Activated CD4-positive, alpha-beta T cell treated with anti-CD3 and anti-CD28 coated beads, Interleukin-2, Interleukin-6, amounts not matched to agents 100 ng/mL and 50 ng/mL, durations not matched to agents 16 hours and 8 hours (primary cell): ENCODE measurements around the gene CFAP119.

ENCODE experiments used
- DNase-seq: peaks from one replicate; pipeline ENCODE4 v3.0.0-alpha.2; 2020

CFAP119 gene

GRCh38 chr16:30780549-30780948, 18.7 kb upstream of the CFAP119 start:
- no peak for DNase-seq

GRCh38 chr16:30780021-30780420, 18.2 kb upstream of the CFAP119 start:
- DNase-seq = no peak

GRCh38 chr16:30779596-30779995, 17.7 kb upstream of the CFAP119 start:
- no peak for DNase-seq

- DNase-seq = no peak
These were observed 16.8 kb upstream of the CFAP119 start for GRCh38 chr16:30778549-30779244.

GRCh38 chr16:30777591-30778297, 15.9 kb upstream of the CFAP119 start:
- DNase-seq = no peak

- peak; percentile 83 for DNase-seq
These were observed 13.7 kb upstream of the CFAP119 start for GRCh38 chr16:30775392-30776188.

- no peak for DNase-seq
These were observed 13.2 kb upstream of the CFAP119 start for GRCh38 chr16:30775131-30775391.

GRCh38 chr16:30774367-30775130, 12.7 kb upstream of the CFAP119 start:
- no peak for DNase-seq

- no peak for DNase-seq
These were observed 12.0 kb upstream of the CFAP119 start for GRCh38 chr16:30773826-30774225.

GRCh38 chr16:30771726-30772125, 9.9 kb upstream of the CFAP119 start:
- no peak for DNase-seq

- DNase-seq = no peak
These were observed 7.7 kb upstream of the CFAP119 start for GRCh38 chr16:30769379-30770089.

GRCh38 chr16:30768583-30769181, 6.8 kb upstream of the CFAP119 start:
- DNase-seq = no peak

- no peak for DNase-seq
These were observed 6.1 kb upstream of the CFAP119 start for GRCh38 chr16:30767767-30768465.

- no peak for DNase-seq
These were observed 5.0 kb upstream of the CFAP119 start for GRCh38 chr16:30766933-30767284.

- no peak for DNase-seq
These were observed 4.5 kb upstream of the CFAP119 start for GRCh38 chr16:30766206-30766932.

GRCh38 chr16:30764816-30765465, 3.1 kb upstream of the CFAP119 start:
- DNase-seq = no peak

GRCh38 chr16:30764086-30764485, 2.2 kb upstream of the CFAP119 start:
- no peak for DNase-seq

- no peak for DNase-seq
These were observed 1.3 kb upstream of the CFAP119 start for GRCh38 chr16:30762991-30763725.

GRCh38 chr16:30761427-30761927, 385 bp downstream of the CFAP119 start:
- DNase-seq = peak; percentile 45
